Fibroblast of lung (primary cell): ENCODE results near the gene CCDC179. TPM values are rescaled to one million over a fixed set of nuclear protein-coding genes. Genes with fewer than 3 reads are reported as not detected.

Source experiments
- DNase-seq, 2 donors: peaks; one replicate each; pipeline versions ENCODE4 v3.0.0 to v3.0.0-alpha.2; 2010; ENCODE audit warnings: low read depth in 2 of 2
- H2AFZ ChIP-seq: 2 replicates; pipeline ENCODE4 v1.5.1; 2012; ENCODE audit warnings: low read length, control low read depth, inconsistent platforms
- H3K27ac ChIP-seq: 2 replicates; pipeline ENCODE4 v1.5.1; 2011; ENCODE audit warnings: low read length, control low read depth; ENCODE audit not compliant: insufficient read depth
- H3K27me3 ChIP-seq: 2 replicates; pipeline ENCODE4 v1.5.1; 2011; ENCODE audit warnings: mild to moderate bottlenecking, low read length; ENCODE audit not compliant: control insufficient read depth, insufficient read depth
- H3K36me3 ChIP-seq: 2 replicates; pipeline ENCODE4 v1.5.1; 2011; ENCODE audit warnings: low read length; ENCODE audit not compliant: control insufficient read depth, insufficient read depth
- H3K4me1 ChIP-seq: 2 replicates; pipeline ENCODE4 v1.5.1; 2011; ENCODE audit warnings: low read length; ENCODE audit not compliant: control insufficient read depth, insufficient read depth; ENCODE audit errors: extremely low read depth
- H3K4me2 ChIP-seq: 2 replicates; pipeline ENCODE4 v1.5.1; 2011; ENCODE audit warnings: low read length, control low read depth; ENCODE audit not compliant: insufficient read depth; ENCODE audit errors: extremely low read depth
- H3K4me3 ChIP-seq, 4 experiments: fragments of 200-600 bp in 1 of 4; sonication (generic) in 1 of 4; replicated peaks in 1 of 4; 2 replicates each; pipeline ENCODE4 v1.5.1; 2011 to 2016; ENCODE audit warnings: low read length in 4 of 4, low read depth in 3 of 4, mild to moderate bottlenecking in 3 of 4, control low read depth in 2 of 4, inconsistent platforms in 1 of 4, mixed read lengths in 1 of 4; ENCODE audit not compliant: insufficient read depth in 1 of 4; ENCODE audit errors: control extremely low read depth in 1 of 4
- H3K79me2 ChIP-seq: 2 replicates; pipeline ENCODE4 v1.5.1; 2012; ENCODE audit warnings: mild to moderate bottlenecking, low read length, inconsistent platforms; ENCODE audit not compliant: control insufficient read depth, insufficient read depth
- H3K9ac ChIP-seq: 2 replicates; pipeline ENCODE4 v1.5.1; 2011; ENCODE audit warnings: mild to moderate bottlenecking, low read length, control low read depth; ENCODE audit not compliant: insufficient read depth
- H3K9me3 ChIP-seq: 2 replicates; pipeline ENCODE4 v1.5.1; 2012; ENCODE audit warnings: low read depth, low read length; ENCODE audit not compliant: control insufficient read depth, insufficient read depth
- H4K20me1 ChIP-seq: 2 replicates; pipeline ENCODE4 v1.5.1; 2011; ENCODE audit warnings: low read length; ENCODE audit not compliant: control insufficient read depth, insufficient read depth; ENCODE audit errors: extremely low read depth
- EZH2 ChIP-seq: IDR thresholded peaks from 2 replicates; pipeline ENCODE4 v1.5.1; 2012; ENCODE audit warnings: low read length, control low read depth, mild to moderate bottlenecking; ENCODE audit errors: missing control alignments
- polyA plus RNA-seq, 2 donors: library from polyadenylated mRNA; depleted of rRNA in 1 of 2; stranded (reverse) in 1 of 2; unstranded in 1 of 2; fragments of >200 nt; gene quantifications; 2 replicates each; pipeline ENCODE4 v1.2.1, GENCODE V29; 2011 to 2012; ENCODE audit warnings: missing spikeins in 1 of 2
- total RNA-seq: library from RNA; depleted of rRNA; stranded (reverse); fragments of >200 nt; gene quantifications from 2 replicates; pipeline ENCODE4 v1.2.1, GENCODE V29; 2014
- TF ChIP-seq, protein P1 (sequence below), 2 donors: IDR thresholded peaks in 1 of 2; conservative IDR thresholded peaks in 1 of 2; 1 replicate in 1 of 2; 2 replicates in 1 of 2; pipeline ENCODE4 v1.5.1; 2011 to 2012; ENCODE audit warnings: low read length in 2 of 2, control low read depth in 1 of 2, inconsistent platforms in 1 of 2, low read depth in 1 of 2, mild to moderate bottlenecking in 1 of 2

CCDC179 gene
- total and polyA plus RNA-seq, 2 donors (not counting 1 experiment from before 2014, with no cell fraction given), result not detected

DNA sequence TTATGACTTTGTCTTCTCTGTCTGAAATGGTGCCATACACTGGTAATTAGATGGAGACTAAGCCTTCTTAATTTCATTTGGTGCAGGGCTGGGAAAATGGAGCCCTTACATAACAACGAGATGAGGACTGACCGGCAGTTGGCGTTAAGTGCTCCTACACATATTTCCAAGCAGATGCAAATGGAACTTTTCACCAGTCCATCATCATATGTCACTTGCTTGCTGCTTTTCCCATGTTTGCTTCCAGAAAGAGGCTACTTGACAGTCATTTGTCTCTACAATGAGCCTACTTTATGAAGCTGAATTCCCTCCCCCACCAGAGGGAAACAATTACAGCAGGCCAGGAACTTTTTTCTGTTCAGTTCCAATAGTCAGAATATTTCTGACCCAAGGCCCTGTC lies 63.2 kb downstream of the CCDC179 start:
- H3K4me3 ChIP-seq, result no peak overlapping the region
- no peak for DNase-seq
- H3K9me3 ChIP-seq, result no peaks in the 10 kb centered on the region
- TF ChIP-seq, protein P1, sequence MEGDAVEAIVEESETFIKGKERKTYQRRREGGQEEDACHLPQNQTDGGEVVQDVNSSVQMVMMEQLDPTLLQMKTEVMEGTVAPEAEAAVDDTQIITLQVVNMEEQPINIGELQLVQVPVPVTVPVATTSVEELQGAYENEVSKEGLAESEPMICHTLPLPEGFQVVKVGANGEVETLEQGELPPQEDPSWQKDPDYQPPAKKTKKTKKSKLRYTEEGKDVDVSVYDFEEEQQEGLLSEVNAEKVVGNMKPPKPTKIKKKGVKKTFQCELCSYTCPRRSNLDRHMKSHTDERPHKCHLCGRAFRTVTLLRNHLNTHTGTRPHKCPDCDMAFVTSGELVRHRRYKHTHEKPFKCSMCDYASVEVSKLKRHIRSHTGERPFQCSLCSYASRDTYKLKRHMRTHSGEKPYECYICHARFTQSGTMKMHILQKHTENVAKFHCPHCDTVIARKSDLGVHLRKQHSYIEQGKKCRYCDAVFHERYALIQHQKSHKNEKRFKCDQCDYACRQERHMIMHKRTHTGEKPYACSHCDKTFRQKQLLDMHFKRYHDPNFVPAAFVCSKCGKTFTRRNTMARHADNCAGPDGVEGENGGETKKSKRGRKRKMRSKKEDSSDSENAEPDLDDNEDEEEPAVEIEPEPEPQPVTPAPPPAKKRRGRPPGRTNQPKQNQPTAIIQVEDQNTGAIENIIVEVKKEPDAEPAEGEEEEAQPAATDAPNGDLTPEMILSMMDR (conservative IDR thresholded peaks at IDR 0.05 in 1 of 2, IDR thresholded peaks at IDR 0.05 in 1 of 2; ENCODE audit: low read depth in 1 of 2, low read length in 2 of 2), result no peak
- no peak for TF ChIP-seq EZH2
- no peaks in the 10 kb centered on the region for H3K79me2 ChIP-seq
- H3K4me2 ChIP-seq, result no peak overlapping the region
- no peak overlapping the region for H3K27ac ChIP-seq
- H3K9ac ChIP-seq, result no peak overlapping the region
- no peak overlapping the region for H2AFZ ChIP-seq
- H3K27me3 ChIP-seq, result no peaks in the 10 kb centered on the region
- no peaks in the 10 kb centered on the region for H4K20me1 ChIP-seq
- no peaks in the 10 kb centered on the region for H3K4me1 ChIP-seq
- H3K36me3 ChIP-seq, result no peaks in the 10 kb centered on the region

Other genes with a start within 250 kb of the CCDC179 start
- 11.8 and 15.9 TPM in 2 replicates for gene FANCF, start 234.7 kb downstream of the CCDC179 start, total RNA-seq
- 4.3 and 4.9 TPM in 2 replicates for gene FANCF, start 234.7 kb downstream of the CCDC179 start, polyA plus RNA-seq
- gene GAS2, start 193.9 kb downstream of the CCDC179 start, total RNA-seq, result 0.77 and 1.2 TPM in 2 replicates
- gene GAS2, start 193.9 kb downstream of the CCDC179 start, polyA plus RNA-seq, result 0.27 and 0.36 TPM in 2 replicates
- 2.3 and 5.3 TPM in 2 replicates for gene SVIP, start 30.7 kb downstream of the CCDC179 start, total RNA-seq
- 6.0 and 13.7 TPM in 2 replicates for gene SVIP, start 30.7 kb downstream of the CCDC179 start, polyA plus RNA-seq